T follicular helper cell (primary cell): ENCODE results near the gene RELCH.

Experiments used
- DNase-seq: peaks from one replicate; pipeline ENCODE4 v3.0.0-alpha.2; 2020; ENCODE audit warnings: low read depth

The RELCH gene

DNA sequence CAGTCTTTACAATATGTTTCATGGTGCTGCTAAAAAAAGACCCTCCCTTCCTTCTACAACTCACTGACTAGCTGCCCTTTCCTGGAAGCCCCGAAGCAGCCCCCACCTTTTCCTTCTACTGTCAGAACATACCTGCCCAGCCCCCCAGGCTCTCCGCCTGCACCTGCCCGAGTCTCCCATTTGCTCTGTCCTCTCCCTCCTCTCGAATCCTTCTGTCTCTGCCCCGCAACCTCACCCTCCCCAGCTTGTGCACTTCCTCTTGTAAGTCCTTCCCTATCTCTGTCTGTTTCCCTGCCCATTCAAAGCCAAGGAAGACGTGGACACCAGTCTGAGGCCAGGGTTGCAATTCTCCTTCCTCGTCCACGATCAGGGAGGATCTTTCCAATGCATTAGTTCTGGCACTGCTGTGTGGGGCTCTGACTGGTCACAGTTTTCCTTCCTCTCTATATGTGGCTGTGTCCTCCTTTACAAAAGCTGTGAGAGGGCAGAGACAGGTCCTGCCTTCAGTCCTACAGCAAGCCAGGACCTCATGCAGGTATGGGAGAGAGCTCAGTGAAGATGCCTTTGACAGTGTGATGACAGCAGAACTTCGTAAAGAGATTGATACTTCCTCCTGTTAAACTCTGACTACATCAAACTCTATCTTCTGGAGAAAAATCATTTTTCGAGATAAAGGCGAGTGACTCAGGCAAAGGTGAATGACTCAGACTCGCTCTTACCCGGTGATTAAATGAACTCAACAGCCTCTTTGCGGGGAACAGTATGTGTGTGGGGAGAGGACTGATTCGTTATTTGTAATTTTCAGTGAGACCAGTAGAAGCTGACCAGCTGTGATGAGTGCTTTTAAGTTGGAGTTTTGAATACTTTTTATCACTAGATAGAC lies 152.3 kb downstream of the RELCH start:
- DNase-seq: no peak

GRCh38 chr18:62340996-62341395 lies 153.9 kb downstream of the RELCH start:
- DNase-seq: no peak

- no peak for DNase-seq
These were observed 154.4 kb downstream of the RELCH start for GRCh38 chr18:62341473-62341872.

- no peak for DNase-seq
These were observed 155.8 kb downstream of the RELCH start for GRCh38 chr18:62342884-62343283.

GRCh38 chr18:62343316-62343715 lies 156.3 kb downstream of the RELCH start:
- DNase-seq: no peak

GRCh38 chr18:62345909-62346308 lies 158.9 kb downstream of the RELCH start:
- DNase-seq: no peak

- no peak for DNase-seq
These were observed 159.5 kb downstream of the RELCH start for GRCh38 chr18:62346333-62347088.

DNA sequence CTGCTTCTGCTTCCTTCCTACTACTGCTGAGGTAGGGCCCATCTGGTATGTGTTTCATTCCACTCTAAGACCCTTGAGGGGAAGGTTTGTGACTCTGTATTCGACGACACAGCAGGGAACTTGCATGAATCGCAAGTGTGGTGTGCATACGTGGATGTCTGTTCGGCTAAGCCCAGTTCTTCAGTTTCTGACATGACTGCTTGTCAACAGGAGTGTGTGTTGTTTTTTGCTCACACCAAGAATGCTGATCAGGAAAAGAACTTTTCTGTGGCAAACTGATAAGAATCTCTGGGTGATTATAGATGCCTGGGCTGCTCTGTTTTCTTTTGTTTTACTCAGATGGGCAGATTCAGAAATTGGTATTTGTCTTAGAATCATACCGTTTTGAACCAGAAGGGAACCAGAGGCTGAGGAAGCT lies 160.0 kb downstream of the RELCH start:
- no peak for DNase-seq

GRCh38 chr18:62348474-62348873 lies 161.4 kb downstream of the RELCH start:
- DNase-seq: no peak

DNA sequence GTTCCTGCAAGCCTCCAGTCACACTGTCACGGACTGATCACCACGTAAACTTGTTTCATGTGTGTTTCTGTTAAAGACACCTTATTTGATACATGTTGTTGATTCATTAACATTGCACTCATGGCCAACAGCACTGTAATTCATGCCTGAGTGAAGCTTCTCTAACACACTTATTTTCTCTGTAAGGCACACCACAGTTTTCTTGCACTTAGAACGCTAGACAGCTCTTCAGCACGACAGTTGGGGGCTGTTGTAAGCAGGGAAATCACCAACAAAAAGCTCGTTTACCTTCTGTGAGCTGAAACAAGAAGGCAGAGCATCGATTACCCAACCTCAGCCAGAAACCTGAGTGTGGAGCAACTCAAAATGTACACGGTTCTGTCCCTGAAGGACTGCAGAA lies 166.1 kb downstream of the RELCH start:
- no peak for DNase-seq

GRCh38 chr18:62354151-62354550 lies 167.1 kb downstream of the RELCH start:
- no peak for DNase-seq

DNA sequence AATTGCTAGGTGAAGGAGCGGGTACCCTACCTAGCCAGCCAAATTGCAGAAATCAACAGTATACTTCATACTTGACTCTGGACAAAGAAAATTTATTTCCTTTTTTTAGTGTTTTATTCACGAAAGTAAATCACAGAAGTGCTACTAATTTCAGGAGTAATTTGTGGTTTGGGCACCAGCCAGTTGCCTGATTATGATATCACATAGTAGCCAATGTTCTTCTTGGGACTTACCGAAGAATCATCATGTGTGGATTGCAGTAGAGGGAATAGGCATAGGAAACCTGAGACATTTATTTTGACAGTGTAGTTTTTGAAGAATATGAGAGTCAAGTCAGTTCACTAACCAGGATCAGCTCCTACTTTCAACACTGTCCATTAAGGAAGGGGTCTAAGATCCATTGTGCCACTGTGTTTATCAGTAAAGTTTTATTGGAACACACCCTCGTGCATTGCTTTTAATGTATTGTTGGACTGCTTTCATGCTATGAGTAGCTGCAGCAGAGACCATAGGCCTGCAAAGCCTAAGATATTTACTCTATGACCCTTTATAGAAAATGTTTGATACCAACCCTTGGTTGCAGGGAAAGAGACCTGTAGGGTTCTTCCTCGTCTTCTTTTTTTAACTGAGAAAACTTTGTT lies 170.1 kb downstream of the RELCH start:
- no peak for DNase-seq
